ENCODE measurements around the gene MICU1.
A peak's percentile ranks its signal among the peaks of the same experiment; 100 is the strongest.
"Not testable (repeated sequence)": the region's sequence is repeated elsewhere in the genome, so short reads cannot be mapped to it uniquely, and the experiment has no call there.

The MICU1 gene

DNA sequence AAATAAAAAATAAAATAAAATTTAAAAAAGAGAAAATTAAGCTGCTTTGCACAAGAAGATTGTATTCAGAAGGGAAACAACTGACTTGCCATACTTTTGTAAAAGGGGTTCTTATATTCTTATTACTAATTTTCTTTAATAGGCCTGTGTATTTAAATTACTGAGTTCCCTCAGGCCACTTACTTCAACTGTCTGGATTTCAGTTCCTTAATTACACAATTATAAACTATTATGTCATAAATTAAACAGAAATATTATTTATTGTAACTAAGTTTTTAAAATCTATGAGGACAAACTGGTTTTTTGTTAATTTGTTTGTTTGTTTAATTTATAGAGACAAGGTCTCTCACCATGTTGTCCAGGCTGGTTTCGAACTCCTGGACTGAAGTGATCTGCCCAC lies 22.4 kb upstream of the MICU1 start:
- TF ChIP-seq CTCF (IDR thresholded peaks at IDR 0.05; ENCODE audit: low read depth, low read length, missing control alignments) = no peak

DNA sequence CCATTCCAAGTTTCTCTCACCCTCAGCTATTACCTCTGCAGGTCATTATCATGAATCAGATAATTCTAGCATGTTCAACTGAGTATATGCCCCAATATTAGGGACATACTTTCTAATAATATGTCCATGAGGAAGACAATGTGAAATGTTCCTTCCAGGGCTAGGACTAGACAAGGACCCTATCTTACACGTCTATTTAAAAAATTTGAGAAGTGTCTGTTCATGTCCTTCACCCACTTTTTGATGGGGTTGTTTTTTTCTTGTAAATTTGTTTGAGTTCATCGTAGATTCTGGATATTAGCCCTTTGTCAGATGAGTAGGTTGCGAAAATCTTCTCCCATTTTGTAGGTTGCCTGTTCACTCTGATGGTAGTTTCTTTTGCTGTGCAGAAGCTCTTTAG lies 21.1 kb upstream of the MICU1 start:
- H3K4me3 ChIP-seq (ENCODE audit: low read depth, low read length); in situ Hi-C loops (cut with HindIII; ENCODE audit: low sequenced_read_pairs); DNase-seq (ENCODE audit: low read depth): not testable (repeated sequence)

More for the DNA sequence above, 22.4 kb upstream of the MICU1 start:
- H3K4me3 ChIP-seq (ENCODE audit: low read depth, low read length) = no peak overlapping the region
- no peak for DNase-seq (ENCODE audit: low read depth)
- in situ Hi-C loops (cut with HindIII; ENCODE audit: low sequenced_read_pairs) = no loop called here

DNA sequence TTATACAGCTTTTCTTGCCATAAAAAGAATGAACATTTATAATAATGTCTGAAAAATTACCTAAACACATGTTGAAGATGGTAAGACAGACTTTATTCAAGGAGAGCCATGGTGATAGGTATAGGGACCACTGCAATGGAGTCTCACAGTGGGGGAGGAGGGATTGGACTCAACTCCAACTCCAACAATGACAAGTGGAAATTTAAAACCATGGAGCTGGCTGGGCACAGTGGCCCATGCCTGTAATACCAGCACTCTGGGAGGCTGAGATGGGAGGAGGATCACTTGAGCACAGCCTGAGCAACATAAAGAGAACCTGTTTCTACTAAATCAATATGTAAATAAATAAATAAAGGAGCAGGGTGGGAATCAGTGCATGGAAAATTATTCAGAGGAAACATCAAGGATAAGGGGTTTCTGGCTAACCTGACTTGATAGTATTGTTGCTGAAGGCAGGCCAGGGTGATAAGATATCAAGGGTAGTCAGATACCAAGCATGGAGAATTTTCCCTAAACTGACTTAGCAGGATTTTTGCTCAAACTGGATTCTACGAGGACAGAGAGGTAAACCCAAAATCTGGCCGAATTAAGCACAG lies 19.5 kb upstream of the MICU1 start:
- TF ChIP-seq CTCF (IDR thresholded peaks at IDR 0.05; ENCODE audit: low read depth, low read length, missing control alignments) = no peak
- in situ Hi-C loops (cut with HindIII; ENCODE audit: low sequenced_read_pairs) = no loop called here
- no peak overlapping the region for H3K4me3 ChIP-seq (ENCODE audit: low read depth, low read length)
- no peak for DNase-seq (ENCODE audit: low read depth)

- DNase-seq (ENCODE audit: low read depth) = no peak
- no peak for TF ChIP-seq CTCF (IDR thresholded peaks at IDR 0.05; ENCODE audit: low read depth, low read length, missing control alignments)
- H3K4me3 ChIP-seq (ENCODE audit: low read depth, low read length) = no peak overlapping the region
- in situ Hi-C loops (cut with HindIII; ENCODE audit: low sequenced_read_pairs) = no loop called here
These were observed 16.4 kb upstream of the MICU1 start for GRCh38 chr10:72642318-72642717.

GRCh38 chr10:72639441-72639873 lies 13.6 kb upstream of the MICU1 start:
- in situ Hi-C loops (cut with HindIII; ENCODE audit: low sequenced_read_pairs) = no loop called here
- no peak for DNase-seq (ENCODE audit: low read depth)
- no peak overlapping the region for H3K4me3 ChIP-seq (ENCODE audit: low read depth, low read length)
- TF ChIP-seq CTCF (IDR thresholded peaks at IDR 0.05; ENCODE audit: low read depth, low read length, missing control alignments) = no peak

DNA sequence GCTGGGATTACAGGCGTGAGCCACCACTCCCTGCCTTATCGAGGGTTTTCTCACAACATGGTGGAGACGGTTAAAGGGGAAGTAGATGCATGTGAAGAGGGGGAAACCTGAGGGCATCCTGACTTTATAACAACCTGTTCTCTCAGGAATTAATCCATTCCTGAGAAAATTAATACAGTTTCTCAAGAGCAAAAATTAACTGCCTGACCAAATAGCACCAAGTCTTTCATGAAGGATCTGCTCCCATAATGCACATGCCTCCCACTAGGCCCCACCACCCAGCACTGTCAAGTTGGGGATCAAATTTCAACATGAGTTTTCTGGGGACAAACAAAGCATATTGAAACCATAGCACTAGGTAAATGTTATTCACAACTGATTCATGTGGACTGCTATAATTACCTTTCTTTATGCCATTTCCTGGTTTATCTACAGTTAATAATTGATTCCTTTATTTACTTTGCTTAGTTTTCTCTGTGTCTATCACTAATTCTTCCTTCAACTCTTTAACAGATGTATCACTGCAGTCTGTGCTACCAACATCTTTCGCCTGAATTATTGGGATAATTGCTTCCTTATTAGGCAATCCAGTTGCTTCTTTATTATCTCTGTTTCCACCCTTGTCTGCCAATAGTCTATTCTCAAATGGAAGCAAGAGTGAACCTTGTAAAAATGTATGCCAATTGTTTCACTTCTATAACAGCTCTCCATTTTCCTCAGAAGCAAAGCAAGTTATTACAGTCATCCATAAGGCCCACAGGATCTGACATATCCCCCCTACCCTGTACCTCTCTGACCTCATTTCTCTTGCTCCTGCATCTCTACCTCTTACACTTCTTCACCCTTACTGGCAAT lies 12.9 kb upstream of the MICU1 start:
- no peak for DNase-seq (ENCODE audit: low read depth)
- TF ChIP-seq CTCF (IDR thresholded peaks at IDR 0.05; ENCODE audit: low read depth, low read length, missing control alignments) = no peak
- in situ Hi-C loops (cut with HindIII; ENCODE audit: low sequenced_read_pairs) = no loop called here
- no peak overlapping the region for H3K4me3 ChIP-seq (ENCODE audit: low read depth, low read length)

GRCh38 chr10:72637398-72637857 lies 11.5 kb upstream of the MICU1 start:
- peak; percentile 9 for DNase-seq (ENCODE audit: low read depth)
- H3K4me3 ChIP-seq (ENCODE audit: low read depth, low read length) = no peak overlapping the region
- in situ Hi-C loops (cut with HindIII; ENCODE audit: low sequenced_read_pairs) = no loop called here
- TF ChIP-seq CTCF (IDR thresholded peaks at IDR 0.05; ENCODE audit: low read depth, low read length, missing control alignments) = no peak

Measured in astrocyte of the cerebellum (primary cell).